GM12878 (cell line): ENCODE measurements around the gene ME3.

Source experiments
- CHD2 ChIP-seq: IDR thresholded peaks from 2 replicates; pipeline ENCODE4 v1.6.1; 2011; ENCODE audit warnings: low read depth, low read length, improper control_type of control experiment, borderline replicate concordance
- CTCF ChIP-seq, 3 experiments: IDR thresholded peaks in 2 of 3; conservative IDR thresholded peaks in 1 of 3; 2 replicates each; pipeline ENCODE4 v1.5.1; 2011; ENCODE audit warnings: low read depth in 3 of 3, low read length in 3 of 3, mild to moderate bottlenecking in 3 of 3, control low read depth in 2 of 3, moderate library complexity in 2 of 3, inconsistent platforms in 1 of 3, mixed read lengths in 1 of 3; ENCODE audit not compliant: control insufficient read depth in 2 of 3, insufficient read depth in 1 of 3; ENCODE audit errors: extremely low read depth in 1 of 3
- POLR2A ChIP-seq: IDR thresholded peaks from 2 replicates; pipeline ENCODE4 v1.6.1; 2011; ENCODE audit warnings: low read depth, mild to moderate bottlenecking, low read length
- RAD51 ChIP-seq: fragments of 450-650 bp; IDR thresholded peaks from 2 replicates; pipeline ENCODE4 v1.6.1; 2016; ENCODE audit warnings: moderate library complexity, mild to moderate bottlenecking, inconsistent platforms
- RCOR1 ChIP-seq: conservative IDR thresholded peaks from 2 replicates; pipeline ENCODE4 v1.6.1; 2012; ENCODE audit warnings: low read depth, low read length, improper control_type of control experiment
- SIN3A ChIP-seq: IDR thresholded peaks from 2 replicates; pipeline ENCODE4 v1.6.1; 2012; ENCODE audit warnings: low read depth, low read length, improper control_type of control experiment
- TBL1XR1 ChIP-seq: IDR thresholded peaks from 2 replicates; pipeline ENCODE4 v1.6.1; 2012; ENCODE audit warnings: low read depth, low read length, improper control_type of control experiment

GRCh38 chr11:86408845-86409244 is 263.6 kb downstream of the ME3 start:
- TF ChIP-seq RAD51, result no peak
- TF ChIP-seq CTCF (IDR thresholded peaks at IDR 0.05 in 2 of 3, conservative IDR thresholded peaks at IDR 0.05 in 1 of 3; ENCODE audit: control insufficient read depth in 2 of 3, extremely low read depth in 1 of 3, insufficient read depth in 1 of 3, low read depth in 3 of 3, low read length in 3 of 3), result peak in 1 of 3 experiments; percentile 11; a peak in 1 of 6 replicates
- TF ChIP-seq SIN3A, result no peak
- TF ChIP-seq POLR2A, result no peak
- no peak for TF ChIP-seq RCOR1
- no peak for TF ChIP-seq CHD2
- TF ChIP-seq TBL1XR1, result no peak
